Fibroblast of peridontal ligament (primary cell): Measurements from ENCODE around the gene CHKA.
A peak's percentile ranks its signal among the peaks of the same experiment; 100 is the strongest.

Source experiments
- DNase-seq: peaks from one replicate; pipeline ENCODE4 v3.0.0-alpha.2; 2010; ENCODE audit errors: extremely low read depth

CHKA gene

GRCh38 chr11:68047437-68048290, 73.5 kb downstream of the CHKA start:
- DNase-seq, result no peak

GRCh38 chr11:68044898-68045351, 76.3 kb downstream of the CHKA start:
- no peak for DNase-seq

- no peak for DNase-seq
These were observed 76.9 kb downstream of the CHKA start for GRCh38 chr11:68044145-68044813.

GRCh38 chr11:68043349-68044144, 77.6 kb downstream of the CHKA start:
- no peak for DNase-seq

GRCh38 chr11:68043029-68043348, 78.2 kb downstream of the CHKA start:
- DNase-seq, result no peak

GRCh38 chr11:68042219-68043028, 78.8 kb downstream of the CHKA start:
- no peak for DNase-seq

- DNase-seq, result no peak
These were observed 79.5 kb downstream of the CHKA start for GRCh38 chr11:68041617-68042218.

GRCh38 chr11:68040957-68041591, 80.1 kb downstream of the CHKA start:
- DNase-seq, result no peak

- peak; percentile 66 for DNase-seq
These were observed 80.9 kb downstream of the CHKA start for GRCh38 chr11:68040101-68040956.

GRCh38 chr11:68039526-68040086, 81.6 kb downstream of the CHKA start:
- DNase-seq, result no peak

GRCh38 chr11:68038718-68039525, 82.3 kb downstream of the CHKA start, which contains the start of gene TCIRG1:
Gene TCIRG1 (plus strand): TSS chr11:68039025. CDS start chr11:68041272, 2,247 bp downstream.
- peak; percentile 68 for DNase-seq

GRCh38 chr11:68038226-68038717, 82.9 kb downstream of the CHKA start:
- no peak for DNase-seq

GRCh38 chr11:68037411-68038225, 83.6 kb downstream of the CHKA start:
- DNase-seq, result no peak

GRCh38 chr11:68036717-68037239, 84.4 kb downstream of the CHKA start:
- DNase-seq, result no peak

GRCh38 chr11:68036141-68036716, 85.0 kb downstream of the CHKA start:
- DNase-seq, result no peak

GRCh38 chr11:68035266-68035876, 85.8 kb downstream of the CHKA start:
- DNase-seq, result no peak
